ENCODE data around the gene KCTD20.

- TF ChIP-seq POLR2AphosphoS5 (IDR thresholded peaks at IDR 0.05; ENCODE audit: low read depth): no peak
- no peak for TF ChIP-seq EZH2phosphoT487 (IDR thresholded peaks at IDR 0.05; ENCODE audit: unreplicated experiment)
- TF ChIP-seq REST (IDR thresholded peaks at IDR 0.05; ENCODE audit: unreplicated experiment): no peak
Observed at GRCh38 chr6:36492621-36493020, 49.8 kb downstream of the KCTD20 start.
